GM12878 (cell line): ENCODE results near the gene ZNF678.

Source experiments
- BHLHE40 ChIP-seq, 2 experiments: fragments of 450-650 bp in 1 of 2; IDR thresholded peaks; 2 replicates each; pipeline ENCODE4 v1.6.1; 2011 to 2017; ENCODE audit warnings: low read depth in 2 of 2, borderline replicate concordance in 1 of 2, improper control_type of control experiment in 1 of 2, low read length in 1 of 2, mild to moderate bottlenecking in 1 of 2
- CBFB ChIP-seq: IDR thresholded peaks from 2 replicates; pipeline ENCODE4 v1.6.1; 2016; ENCODE audit warnings: antibody characterized with exemption, low read depth
- CHD2 ChIP-seq: IDR thresholded peaks from 2 replicates; pipeline ENCODE4 v1.6.1; 2011; ENCODE audit warnings: low read depth, low read length, improper control_type of control experiment, borderline replicate concordance
- EGR1 ChIP-seq, 2 experiments: IDR thresholded peaks; 1 replicate in 1 of 2; 2 replicates in 1 of 2; pipeline ENCODE4 v1.6.1; 2011 to 2012; ENCODE audit warnings: low read depth in 2 of 2, low read length in 2 of 2, borderline replicate concordance in 1 of 2, mild to moderate bottlenecking in 1 of 2, moderate library complexity in 1 of 2
- EZH2 ChIP-seq: IDR thresholded peaks from 2 replicates; pipeline ENCODE4 v1.6.1; 2012; ENCODE audit warnings: low read depth, mild to moderate bottlenecking, control low read depth, inconsistent platforms, low read length, borderline replicate concordance; ENCODE audit not compliant: control insufficient read depth
- POLR2AphosphoS5 ChIP-seq: IDR thresholded peaks from 2 replicates; pipeline ENCODE4 v1.6.1; 2011; ENCODE audit warnings: mild to moderate bottlenecking, low read length, inconsistent platforms
- SMC3 ChIP-seq: IDR thresholded peaks from 2 replicates; pipeline ENCODE4 v1.6.1; 2011; ENCODE audit warnings: low read length, improper control_type of control experiment, borderline replicate concordance
- YY1 ChIP-seq: IDR thresholded peaks from 2 replicates; pipeline ENCODE4 v1.6.1; 2011; ENCODE audit warnings: low read depth, mild to moderate bottlenecking, low read length
- ZNF274 ChIP-seq: IDR thresholded peaks from one replicate; pipeline ENCODE4 v1.8.0; 2011; ENCODE audit not compliant: insufficient read length, insufficient read depth

DNA sequence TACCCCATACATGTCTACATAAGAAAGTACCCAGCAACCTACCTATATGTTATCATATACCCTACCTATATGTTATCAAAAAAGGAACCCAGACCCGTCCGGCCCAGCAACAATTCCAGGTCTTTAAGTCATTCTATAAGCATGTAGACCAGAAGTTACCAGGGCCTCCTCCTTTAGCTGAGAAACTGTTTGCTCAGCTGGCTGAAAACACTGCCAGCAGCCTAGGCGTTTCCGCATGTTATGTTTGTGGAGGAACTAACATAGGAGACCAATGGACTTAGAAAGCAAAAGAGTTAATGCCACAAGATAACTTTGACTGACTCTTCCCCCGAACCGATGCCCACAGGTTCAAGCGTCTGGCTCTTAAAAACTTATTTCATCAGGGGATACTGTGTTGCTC lies 7.1 kb upstream of the ZNF678 start:
- TF ChIP-seq BHLHE40 (IDR thresholded peaks at IDR 0.05; ENCODE audit: borderline replicate concordance in 1 of 2, low read depth in 2 of 2, low read length in 1 of 2) (no peak), CBFB (no peak), POLR2AphosphoS5 (no peak), CHD2 (no peak), EZH2 (no peak), ZNF274 (no peak), SMC3 (no peak), EGR1 (IDR thresholded peaks at IDR 0.05; ENCODE audit: borderline replicate concordance in 1 of 2, low read depth in 2 of 2, low read length in 2 of 2) (no peak), YY1 (no peak)
